Ovary (tissue), 3 donors: ENCODE data around the gene FMNL2.

Source experiments
- CTCF ChIP-seq, 3 donors: fragments of 450-650 bp in 2 of 3; fragments of 200-600 bp in 1 of 3; IDR thresholded peaks; one replicate each; pipeline versions ENCODE4 v1.5.1 to v1.8.0; 2016 to 2022; ENCODE audit warnings: antibody characterized with exemption in 3 of 3, mild to moderate bottlenecking in 1 of 3
- EP300 ChIP-seq: sonication (generic); formaldehyde crosslinking; IDR thresholded peaks from one replicate; pipeline ENCODE4 v1.6.1; 2017; ENCODE audit warnings: antibody characterized with exemption
- POLR2A ChIP-seq: fragments of 450-650 bp; IDR thresholded peaks from one replicate; pipeline ENCODE4 v1.6.1; 2017; ENCODE audit warnings: antibody characterized with exemption, mild to moderate bottlenecking, moderate library complexity
- donor health status: DM: no; HTN: no; CAD: no.

DNA sequence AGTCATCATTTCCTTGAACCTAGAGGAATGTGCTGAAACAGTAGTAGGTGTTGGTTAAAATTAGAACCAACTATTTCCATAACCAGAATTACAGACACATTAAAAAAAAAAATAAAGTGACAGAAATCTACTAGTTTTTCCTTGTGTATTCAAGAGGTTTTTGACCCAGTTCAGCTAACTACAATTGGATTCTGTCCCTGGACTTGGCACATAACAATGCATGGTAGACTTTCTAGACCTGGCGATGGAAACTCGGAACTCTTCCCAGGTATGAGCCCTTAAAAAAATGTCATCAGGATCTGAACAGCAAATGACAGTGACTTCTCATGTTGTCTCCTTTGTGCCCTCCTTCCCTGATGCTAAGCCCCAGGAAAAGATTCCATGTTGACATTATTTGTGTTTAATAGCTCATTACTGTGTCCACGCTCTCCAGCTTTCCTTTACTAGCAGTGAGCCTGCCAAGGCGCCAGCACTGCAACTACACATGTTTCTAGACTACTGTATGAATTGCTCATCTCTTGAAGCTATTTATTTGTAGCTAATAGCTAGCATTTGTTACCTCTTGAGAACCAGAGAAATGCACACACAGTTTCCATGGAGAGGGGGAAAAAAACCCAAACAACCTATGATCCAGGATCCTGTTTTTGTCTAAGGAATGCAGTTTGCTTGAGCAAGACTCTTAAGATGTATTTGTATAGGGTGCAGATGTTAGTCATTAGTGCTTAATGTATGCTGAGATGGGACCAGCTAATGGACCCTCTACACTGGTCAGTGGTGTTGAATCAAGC is 148.5 kb downstream of the FMNL2 start:
- TF ChIP-seq CTCF (IDR thresholded peaks at IDR 0.05) (no peak), POLR2A (no peak), EP300 (no peak)
